Endothelial cell of umbilical vein (primary cell): ENCODE results near the gene MBOAT2. TPM values are rescaled to one million over a fixed set of nuclear protein-coding genes. Genes with fewer than 3 reads are reported as not detected.

Experiments
- BruUV-seq: library from RNA; stranded (reverse); fragments of 400-500 nt; replicated peaks from 2 replicates; lab custom pipeline; 2021; lab: Mats Ljungman, UMichigan
- CTCF ChIA-PET: fragments of 300-600, 350-600 bp; sonication (Branson Sonifier 250); formaldehyde crosslinking; loops from one replicate; lab custom pipeline; 2021; ENCODE audit warnings: antibody characterized with exemption, inconsistent platforms; lab: Charles Lee
- POLR2A ChIA-PET: fragments of 300-600, 350-600 bp; sonication (Branson Sonifier 250); formaldehyde crosslinking; loops from one replicate; lab custom pipeline; 2021; ENCODE audit warnings: antibody characterized with exemption, inconsistent platforms; lab: Charles Lee
- DNase-seq: peaks from one replicate; pipeline ENCODE4 v3.0.0-alpha.2; 2011; ENCODE audit warnings: low read depth, low spot score
- FAIRE-seq: peaks from 2 replicates; lab custom pipeline; 2011; peaks lifted over from hg19 to GRCh38; lab: Jason Lieb, UNC
- H2AFZ ChIP-seq: 2 replicates; pipeline ENCODE4 v1.6.0; 2012; ENCODE audit warnings: low read depth, low read length, control low read depth, inconsistent platforms
- H3K27ac ChIP-seq: 2 replicates; pipeline ENCODE4 v1.5.1; 2011; ENCODE audit warnings: low read depth, mild to moderate bottlenecking, control low read depth, low read length, moderate library complexity; ENCODE audit not compliant: insufficient read depth
- H3K27me3 ChIP-seq, 2 experiments: 2 replicates each; pipeline versions ENCODE4 v1.6.0 to v1.6.1; 2011; ENCODE audit warnings: low read length in 2 of 2, mixed read lengths in 1 of 2; ENCODE audit not compliant: control insufficient read depth in 2 of 2, insufficient read depth in 2 of 2
- H3K36me3 ChIP-seq, 2 experiments: 2 replicates in 1 of 2; 3 replicates in 1 of 2; pipeline ENCODE4 v1.5.1; 2011; ENCODE audit warnings: low read length in 2 of 2, mild to moderate bottlenecking in 1 of 2, moderate library complexity in 1 of 2; ENCODE audit not compliant: control insufficient read depth in 2 of 2, insufficient read depth in 2 of 2; ENCODE audit errors: extremely low read depth in 1 of 2
- H3K4me1 ChIP-seq: 3 replicates; pipeline ENCODE4 v1.5.1; 2011; ENCODE audit warnings: mild to moderate bottlenecking, low read length; ENCODE audit not compliant: control insufficient read depth, insufficient read depth; ENCODE audit errors: extremely low read depth
- H3K4me2 ChIP-seq: 2 replicates; pipeline ENCODE4 v1.6.1; 2011; ENCODE audit warnings: low read length, control low read depth, mixed read lengths; ENCODE audit not compliant: insufficient read depth
- H3K4me3 ChIP-seq, 3 experiments: fragments of 200-600 bp in 1 of 3; sonication (generic), shearing (Covaris generic) in 1 of 3; replicated peaks in 1 of 3; 2 replicates each; pipeline ENCODE4 v1.5.1; 2011 to 2016; ENCODE audit warnings: control low read depth in 3 of 3, low read length in 3 of 3, mild to moderate bottlenecking in 2 of 3, inconsistent platforms in 1 of 3, low read depth in 1 of 3, moderate library complexity in 1 of 3; ENCODE audit not compliant: insufficient read depth in 1 of 3
- H3K79me2 ChIP-seq: 2 replicates; pipeline ENCODE4 v1.6.0; 2012; ENCODE audit warnings: low read length, inconsistent platforms; ENCODE audit not compliant: control insufficient read depth, insufficient read depth
- H3K9ac ChIP-seq: replicated peaks from 2 replicates; pipeline ENCODE3; 2011; ENCODE audit warnings: low read length, control low read depth; ENCODE audit not compliant: insufficient read depth; ENCODE audit errors: extremely low read depth
- H3K9me1 ChIP-seq: replicated peaks from 3 replicates; pipeline ENCODE4 v1.6.0; 2011; ENCODE audit warnings: mild to moderate bottlenecking, low read length; ENCODE audit not compliant: control insufficient read depth, insufficient read depth; ENCODE audit errors: extremely low read depth
- H3K9me3 ChIP-seq: replicated peaks from 2 replicates; pipeline ENCODE4 v1.5.1; 2012; ENCODE audit warnings: low read length, inconsistent platforms; ENCODE audit not compliant: control insufficient read depth, insufficient read depth
- H4K20me1 ChIP-seq: replicated peaks from 2 replicates; pipeline ENCODE3; 2011; ENCODE audit warnings: mild to moderate bottlenecking, low read length; ENCODE audit not compliant: control insufficient read depth, insufficient read depth; ENCODE audit errors: extremely low read depth
- CTCF ChIP-seq, 2 donors: IDR thresholded peaks; 1 replicate in 1 of 2; 2 replicates in 1 of 2; pipeline ENCODE4 v1.5.1; 2011; ENCODE audit warnings: low read length in 2 of 2, mild to moderate bottlenecking in 2 of 2, moderate library complexity in 2 of 2, control low read depth in 1 of 2, inconsistent platforms in 1 of 2, low read depth in 1 of 2; ENCODE audit not compliant: insufficient read depth in 1 of 2; ENCODE audit errors: extremely low read depth in 1 of 2
- EZH2 ChIP-seq: IDR thresholded peaks from 2 replicates; pipeline ENCODE4 v1.6.1; 2012; ENCODE audit warnings: borderline replicate concordance, low read depth, mild to moderate bottlenecking, moderate library complexity, low read length, inconsistent platforms; ENCODE audit not compliant: severe bottlenecking
- FOS ChIP-seq: IDR thresholded peaks from 2 replicates; pipeline ENCODE4 v1.6.1; 2011; ENCODE audit warnings: mild to moderate bottlenecking, low read length, moderate library complexity, borderline replicate concordance; ENCODE audit not compliant: insufficient read depth
- GATA2 ChIP-seq: IDR thresholded peaks from 2 replicates; pipeline ENCODE4 v1.7.0; 2011; ENCODE audit warnings: low read depth, mild to moderate bottlenecking, moderate library complexity, mixed read lengths, low read length; ENCODE audit not compliant: insufficient read length, insufficient read depth
- JUN ChIP-seq: IDR thresholded peaks from 2 replicates; pipeline ENCODE4 v1.6.1; 2011; ENCODE audit warnings: borderline replicate concordance, low read depth; ENCODE audit not compliant: insufficient read length, insufficient read depth
- MAX ChIP-seq: IDR thresholded peaks from 2 replicates; pipeline ENCODE4 v1.6.1; 2011; ENCODE audit not compliant: insufficient read depth, insufficient read length
- MYC ChIP-seq: IDR thresholded peaks from one replicate; pipeline ENCODE4 v1.6.1; 2011; ENCODE audit warnings: mild to moderate bottlenecking, low read depth, low read length
- POLR2A ChIP-seq: IDR thresholded peaks from 2 replicates; pipeline ENCODE4 v1.6.1; 2012; ENCODE audit warnings: low read depth, mild to moderate bottlenecking, control low read depth, low read length
- POLR2AphosphoS5 ChIP-seq: IDR thresholded peaks from 2 replicates; pipeline ENCODE4 v1.6.1; 2012; ENCODE audit warnings: low read depth, mild to moderate bottlenecking, control low read depth, low read length, moderate library complexity; ENCODE audit not compliant: insufficient read depth
- dilution Hi-C: fragments of 300-500 bp; cut with MboI; formaldehyde crosslinking; loops from one replicate; pipeline ENCODE4 v1.15.0; 2019; ENCODE audit warnings: low sequenced_read_pairs; ENCODE audit not compliant: extremely low pct_ligation_motif_present
- intact Hi-C: fragments of 100-400 bp; cut with micrococcal nuclease; formaldehyde crosslinking; loops from one replicate; pipeline ENCODE4 v1.10.0; 2022
- polyA plus RNA-seq, 4 experiments: library from polyadenylated mRNA; depleted of rRNA in 3 of 4; stranded (reverse) in 3 of 4; unstranded in 1 of 4; fragments of >200 nt; gene quantifications; 2 replicates each; pipeline versions ENCODE4 v1.2.1 to v1.2.3, GENCODE V29; 2011 to 2012; ENCODE audit warnings: missing spikeins in 1 of 4
- total RNA-seq: library from RNA; stranded (reverse); gene quantifications from 2 replicates; pipeline ENCODE4 v1.2.3, GENCODE V29; 2021

MBOAT2 gene
- total and polyA plus RNA-seq, 2 donors (not counting 3 experiments of a cell fraction or from before 2014, with no cell fraction given), result 10.9 to 22.1 TPM

GRCh38 chr2:8922431-8922830, 81.1 kb downstream of the MBOAT2 start:
- dilution Hi-C loops (no loop called here), intact Hi-C loops (no loop called here)
- Histone ChIP-seq H3K79me2 (no peaks in the 10 kb centered on the region), H3K4me1 (peaks cover 3% of the 10 kb centered on the region), H3K4me2 (no peak overlapping the region), H3K36me3 (no peaks in the 10 kb centered on the region), H3K9ac (no peak overlapping the region), H3K9me1 (no peaks in the 10 kb centered on the region), H3K27me3 (no peaks in the 10 kb centered on the region), H3K4me3 (no peak overlapping the region), H4K20me1 (no peaks in the 10 kb centered on the region), H3K9me3 (no peaks in the 10 kb centered on the region), H3K27ac (no peak overlapping the region), H2AFZ (no peak overlapping the region)
- ChIA-PET CTCF (interaction anchor here (1.0 kb wide), 1 partner anchor 19 kb away, joined by 3 read pairs; no protein-coding TSS in a partner anchor), POLR2A (no interaction called here)
- TF ChIP-seq GATA2, result no peak
- no TSS peak for BruUV-seq
- DNase-seq (no peak), FAIRE-seq (no peak)

GRCh38 chr2:8918412-8918811, 85.1 kb downstream of the MBOAT2 start:
- peaks cover 3% of the 10 kb centered on the region for H3K4me1 ChIP-seq
- FAIRE-seq (no peak), DNase-seq (no peak)
- no peak for TF ChIP-seq GATA2
- TF ChIP-seq POLR2AphosphoS5, result no peak
- no peak for TF ChIP-seq JUN
- TF ChIP-seq CTCF (IDR thresholded peaks at IDR 0.05; ENCODE audit: extremely low read depth in 1 of 2, insufficient read depth in 1 of 2, low read depth in 1 of 2, low read length in 2 of 2), result no peak
- no peak for TF ChIP-seq MAX
- TF ChIP-seq FOS, result no peak
- no peak for TF ChIP-seq MYC
- TF ChIP-seq EZH2, result no peak
- no peak for TF ChIP-seq POLR2A
- H3K36me3 ChIP-seq, result no peaks in the 10 kb centered on the region
- BruUV-seq, result no TSS peak
- H3K9ac ChIP-seq, result no peak overlapping the region
- no peaks in the 10 kb centered on the region for H4K20me1 ChIP-seq
- no peak overlapping the region for H3K27ac ChIP-seq
- H3K79me2 ChIP-seq, result no peaks in the 10 kb centered on the region
- no peak overlapping the region for H2AFZ ChIP-seq
- intact Hi-C loops (no loop called here), dilution Hi-C loops (no loop called here)
- H3K9me1 ChIP-seq, result no peaks in the 10 kb centered on the region
- POLR2A ChIA-PET, result no interaction called here
- H3K27me3 ChIP-seq, result no peaks in the 10 kb centered on the region
- CTCF ChIA-PET, result no interaction called here
- H3K9me3 ChIP-seq, result no peaks in the 10 kb centered on the region
- no peak overlapping the region for H3K4me2 ChIP-seq
- H3K4me3 ChIP-seq, result no peak overlapping the region
